Kidney (tissue), 14 donors: ENCODE measurements around the gene SRM. TPM values are rescaled to one million over a fixed set of nuclear protein-coding genes. Genes with fewer than 3 reads are reported as not detected.
"Not testable (repeated sequence)": the region's sequence is repeated elsewhere in the genome, so short reads cannot be mapped to it uniquely, and the experiment has no call there.

Experiments used
- DNase-seq, 5 donors: peaks; one replicate each; pipeline ENCODE4 v3.0.0-alpha.2; 2013 to 2020
- FAIRE-seq: peaks from 2 replicates; lab custom pipeline; 2012; peaks lifted over from hg19 to GRCh38; lab: Jason Lieb, UNC
- H3K27ac ChIP-seq, 2 donors: one replicate each; pipeline ENCODE4 v1.7.0; 2013; ENCODE audit warnings: low read depth in 2 of 2, low read length in 2 of 2, inconsistent platforms in 1 of 2
- H3K27me3 ChIP-seq: one replicate; pipeline ENCODE4 v1.7.1; 2013; ENCODE audit warnings: low read length, inconsistent platforms; ENCODE audit not compliant: control insufficient read depth, insufficient read depth
- H3K36me3 ChIP-seq, 3 donors: one replicate each; pipeline versions ENCODE4 v1.7.0 to v1.7.1; 2013; ENCODE audit warnings: low read length in 3 of 3, control low read depth in 1 of 3, inconsistent platforms in 1 of 3; ENCODE audit not compliant: insufficient read depth in 3 of 3, control insufficient read depth in 2 of 3
- H3K4me1 ChIP-seq, 3 donors: one replicate each; pipeline versions ENCODE4 v1.7.0 to v1.7.1; 2013; ENCODE audit warnings: low read length in 3 of 3, inconsistent platforms in 1 of 3, low read depth in 1 of 3; ENCODE audit not compliant: control insufficient read depth in 2 of 3, insufficient read depth in 2 of 3
- H3K4me3 ChIP-seq, 3 donors: one replicate each; pipeline versions ENCODE4 v1.7.0 to v1.8.1; 2013; ENCODE audit warnings: low read length in 3 of 3, control low read depth in 1 of 3, inconsistent platforms in 1 of 3
- H3K9ac ChIP-seq, 3 donors: one replicate each; pipeline versions ENCODE4 v1.7.0 to v1.7.1; 2013; ENCODE audit warnings: low read length in 3 of 3, control low read depth in 1 of 3, inconsistent platforms in 1 of 3
- H3K9me3 ChIP-seq, 3 donors: one replicate each; pipeline versions ENCODE4 v1.7.0 to v1.7.1; 2013; ENCODE audit warnings: low read length in 3 of 3, control low read depth in 1 of 3, inconsistent platforms in 1 of 3; ENCODE audit not compliant: control insufficient read depth in 2 of 3, insufficient read depth in 1 of 3
- intact Hi-C: fragments of 100-400 bp; cut with DNase I; formaldehyde crosslinking; loops from one replicate; pipeline ENCODE4 v1.11.1; 2022
- polyA plus RNA-seq: library from polyadenylated mRNA; stranded (reverse); fragments of 350-450 nt; fragmentation: Illumina TruSeq; extraction: RNeasy Lipid Tissue Mini Kit (QIAGEN cat#74804); gene quantifications from one replicate; pipeline ENCODE4 v1.2.3, GENCODE V29; 2014; ENCODE audit warnings: low read depth, low replicate concordance; ENCODE audit not compliant: insufficient read depth
- total RNA-seq: library from RNA; stranded (reverse); fragmentation: NEBNext Ultra II Directional; extraction: Animal tissue kit (Norgen Biotek cat#: 25700); gene quantifications from one replicate; pipeline ENCODE4 v1.2.1, GENCODE V29; 2021
- TF ChIP-seq, protein P1 (sequence below): IDR thresholded peaks from 3 replicates; pipeline ENCODE4 v1.5.1; 2012; ENCODE audit warnings: mild to moderate bottlenecking, moderate library complexity, borderline replicate concordance; ENCODE audit not compliant: insufficient read depth; ENCODE audit errors: extremely low read depth
- donor health status: control.
- donor health status: control.
- donor health status: control.
- donor health status: control.
- donor health status: control.
- donor health status: DM: yes; HTN: yes; CAD: no.
- donor health status: Normal renal cell carcinoma (clear cell type).

The SRM gene
- total and polyA plus RNA-seq, 2 donors from 2014 or later = 52.9 to 59.5 TPM

DNA sequence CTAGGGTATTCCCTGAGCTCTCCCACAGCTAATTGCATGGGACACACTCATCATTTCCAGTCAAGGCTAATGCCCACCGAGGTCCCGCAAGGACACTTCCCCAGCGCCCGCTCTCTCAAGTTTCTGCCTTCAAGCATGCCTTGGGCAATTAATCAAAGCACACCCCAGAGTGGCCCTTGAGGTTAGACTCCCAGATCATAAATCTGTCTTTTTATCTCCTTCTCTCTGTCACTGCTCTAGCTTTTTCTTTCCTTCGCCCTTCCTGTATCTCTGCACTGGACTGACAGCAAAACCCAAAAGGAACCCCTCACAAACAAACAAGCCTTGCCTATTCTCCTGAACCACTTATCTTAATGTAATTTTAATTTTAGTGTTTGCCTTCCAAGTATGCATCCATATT, 47.8 kb upstream of the SRM start:
- Histone ChIP-seq H3K27me3 (no peaks in the 10 kb centered on the region), H3K4me1 (no peaks in the 10 kb centered on the region), H3K36me3 (peaks cover 2 to 39% (median 28%) of the 10 kb centered on the region in 3 donors), H3K9ac (no peak overlapping the region), H3K9me3 (no peaks in the 10 kb centered on the region), H3K27ac (no peak overlapping the region), H3K4me3 (no peak overlapping the region)
- TF ChIP-seq, protein P1, sequence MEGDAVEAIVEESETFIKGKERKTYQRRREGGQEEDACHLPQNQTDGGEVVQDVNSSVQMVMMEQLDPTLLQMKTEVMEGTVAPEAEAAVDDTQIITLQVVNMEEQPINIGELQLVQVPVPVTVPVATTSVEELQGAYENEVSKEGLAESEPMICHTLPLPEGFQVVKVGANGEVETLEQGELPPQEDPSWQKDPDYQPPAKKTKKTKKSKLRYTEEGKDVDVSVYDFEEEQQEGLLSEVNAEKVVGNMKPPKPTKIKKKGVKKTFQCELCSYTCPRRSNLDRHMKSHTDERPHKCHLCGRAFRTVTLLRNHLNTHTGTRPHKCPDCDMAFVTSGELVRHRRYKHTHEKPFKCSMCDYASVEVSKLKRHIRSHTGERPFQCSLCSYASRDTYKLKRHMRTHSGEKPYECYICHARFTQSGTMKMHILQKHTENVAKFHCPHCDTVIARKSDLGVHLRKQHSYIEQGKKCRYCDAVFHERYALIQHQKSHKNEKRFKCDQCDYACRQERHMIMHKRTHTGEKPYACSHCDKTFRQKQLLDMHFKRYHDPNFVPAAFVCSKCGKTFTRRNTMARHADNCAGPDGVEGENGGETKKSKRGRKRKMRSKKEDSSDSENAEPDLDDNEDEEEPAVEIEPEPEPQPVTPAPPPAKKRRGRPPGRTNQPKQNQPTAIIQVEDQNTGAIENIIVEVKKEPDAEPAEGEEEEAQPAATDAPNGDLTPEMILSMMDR = no peak
- intact Hi-C loops = no loop called here
- peak in 4 of 5 donors; percentile 69 to 88 (median 82) for DNase-seq
- no peak for FAIRE-seq

GRCh38 chr1:11105586-11105985, 45.8 kb upstream of the SRM start:
- DNase-seq (peak in 3 of 5 donors; percentile 14 to 34 (median 23)), FAIRE-seq (no peak)
- no peaks in the 10 kb centered on the region for H3K4me1 ChIP-seq
- H3K9ac ChIP-seq = no peak overlapping the region
- no peaks in the 10 kb centered on the region for H3K9me3 ChIP-seq
- TF ChIP-seq, protein P1 = no peak
- peaks cover 2 to 32% (median 22%) of the 10 kb centered on the region in 3 donors for H3K36me3 ChIP-seq
- intact Hi-C loops = no loop called here
- no peak overlapping the region for H3K4me3 ChIP-seq
- H3K27ac ChIP-seq = no peak overlapping the region
- no peaks in the 10 kb centered on the region for H3K27me3 ChIP-seq

GRCh38 chr1:11101347-11101746, 41.5 kb upstream of the SRM start:
- Histone ChIP-seq H3K9ac (no peak overlapping the region), H3K4me3 (no peak overlapping the region), H3K36me3 (peaks cover 0 to 9% (median 6%) of the 10 kb centered on the region in 3 donors), H3K4me1 (peaks cover 0 to 8% (median 5%) of the 10 kb centered on the region in 3 donors), H3K27me3 (no peaks in the 10 kb centered on the region), H3K9me3 (no peaks in the 10 kb centered on the region), H3K27ac (no peak overlapping the region)
- TF ChIP-seq, protein P1 = no peak
- DNase-seq (no peak), FAIRE-seq (no peak)
- intact Hi-C loops = no loop called here

DNA sequence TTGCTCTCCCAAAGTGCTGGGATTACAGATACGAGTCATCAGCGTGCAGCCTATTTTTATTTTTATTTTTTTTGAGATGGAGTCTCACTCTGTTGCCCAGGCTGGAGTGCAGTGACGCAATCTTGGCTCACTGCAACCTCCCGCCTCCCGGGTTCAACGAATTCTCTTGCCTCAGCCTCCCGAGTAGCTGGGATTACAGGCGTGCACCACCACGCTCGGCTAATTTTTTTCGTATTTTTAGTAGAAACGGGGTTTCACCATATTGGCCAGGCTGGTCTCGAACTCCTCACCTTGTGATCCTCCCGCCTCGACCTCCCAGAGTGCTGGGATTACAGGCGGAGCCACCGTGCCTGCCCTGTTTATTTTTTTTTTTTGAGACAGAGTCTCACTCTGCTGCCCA, 41.0 kb upstream of the SRM start:
- H3K27me3 ChIP-seq, H3K9me3 ChIP-seq, H3K36me3 ChIP-seq, H3K27ac ChIP-seq, H3K4me1 ChIP-seq, intact Hi-C loops, H3K9ac ChIP-seq, DNase-seq, FAIRE-seq, H3K4me3 ChIP-seq: not testable (repeated sequence)
